DMS 273 treated with DMSO at 0.1 percent for 48 hours (cell line): Measurements from ENCODE around the gene PCNX1.

Experiments used
- DNase-seq: peaks from one replicate; lab custom pipeline; 2025; lab: John Stamatoyannopoulos, UW

Gene PCNX1

GRCh38 chr14:70888681-70889175, 18.5 kb upstream of the PCNX1 start:
- DNase-seq = no peak

GRCh38 chr14:70889555-70889954, 17.7 kb upstream of the PCNX1 start:
- no peak for DNase-seq

- DNase-seq = no peak
Measured at GRCh38 chr14:70890826-70891659, 16.2 kb upstream of the PCNX1 start.

GRCh38 chr14:70891737-70892136, 15.5 kb upstream of the PCNX1 start:
- DNase-seq = no peak

- no peak for DNase-seq
Measured at GRCh38 chr14:70893062-70893845, 14.0 kb upstream of the PCNX1 start.

- DNase-seq = no peak
Measured at GRCh38 chr14:70893858-70894291, 13.4 kb upstream of the PCNX1 start.

- DNase-seq = no peak
Measured at GRCh38 chr14:70894868-70895267, 12.4 kb upstream of the PCNX1 start.

- DNase-seq = no peak
Measured at GRCh38 chr14:70896317-70896716, 10.9 kb upstream of the PCNX1 start.

- no peak for DNase-seq
Measured at GRCh38 chr14:70896981-70897380, 10.3 kb upstream of the PCNX1 start.

- DNase-seq = no peak
Measured at GRCh38 chr14:70897464-70897863, 9.8 kb upstream of the PCNX1 start.

- DNase-seq = no peak
Measured at GRCh38 chr14:70898111-70898745, 9.0 kb upstream of the PCNX1 start.

- DNase-seq = no peak
Measured at GRCh38 chr14:70901269-70901668, 6.0 kb upstream of the PCNX1 start.

- DNase-seq = no peak
Measured at GRCh38 chr14:70902184-70902583, 5.1 kb upstream of the PCNX1 start.

- DNase-seq = no peak
Measured at GRCh38 chr14:70904373-70904772, 2.9 kb upstream of the PCNX1 start.

GRCh38 chr14:70905301-70905700, 2.0 kb upstream of the PCNX1 start:
- peak; percentile 52 for DNase-seq

GRCh38 chr14:70906793-70907175, 475 bp upstream of the PCNX1 start:
- DNase-seq = no peak

GRCh38 chr14:70907996-70908934, 1.0 kb downstream of the PCNX1 start:
- no peak for DNase-seq

GRCh38 chr14:70908935-70909641, 1.8 kb downstream of the PCNX1 start:
- DNase-seq = no peak

GRCh38 chr14:70909733-70910614, 2.7 kb downstream of the PCNX1 start:
- DNase-seq = no peak

GRCh38 chr14:70915415-70915814, 8.2 kb downstream of the PCNX1 start:
- DNase-seq = no peak
